Mesenchymal stem cell (in vitro differentiated cells and primary cell): Measurements from ENCODE around the gene PDZD11.
"Not testable (repeated sequence)": the region's sequence is repeated elsewhere in the genome, so short reads cannot be mapped to it uniquely, and the experiment has no call there.

ENCODE experiments used
- DNase-seq: peaks from one replicate; pipeline ENCODE4 v3.0.0-alpha.2; 2013
- H2AFZ ChIP-seq: one replicate; pipeline ENCODE4 v1.6.1; 2013; ENCODE audit warnings: low read depth, mild to moderate bottlenecking, control low read depth, inconsistent platforms, low read length, moderate library complexity
- H2AK5ac ChIP-seq: 2 replicates; pipeline ENCODE4 v1.6.1; 2013; ENCODE audit warnings: low read length, moderate library complexity, mild to moderate bottlenecking, inconsistent platforms; ENCODE audit not compliant: severe bottlenecking
- H2BK120ac ChIP-seq: one replicate; pipeline ENCODE4 v1.6.1; 2013; ENCODE audit warnings: low read depth, mild to moderate bottlenecking, inconsistent platforms, low read length, moderate library complexity
- H2BK12ac ChIP-seq, 2 experiments: one replicate each; pipeline ENCODE4 v1.6.1; 2013; ENCODE audit warnings: inconsistent platforms in 2 of 2, low read length in 2 of 2, mild to moderate bottlenecking in 2 of 2, moderate library complexity in 2 of 2, control low read depth in 1 of 2
- H2BK15ac ChIP-seq: one replicate; pipeline ENCODE4 v1.6.1; 2013; ENCODE audit warnings: mild to moderate bottlenecking, low read depth, inconsistent platforms; ENCODE audit not compliant: poor library complexity, severe bottlenecking
- H2BK5ac ChIP-seq: 2 replicates; pipeline ENCODE4 v1.6.1; 2013; ENCODE audit warnings: low read depth, mild to moderate bottlenecking, low read length, control low read depth, inconsistent platforms; ENCODE audit not compliant: poor library complexity, severe bottlenecking
- H3K14ac ChIP-seq, 2 experiments: one replicate each; pipeline ENCODE4 v1.6.1; 2013; ENCODE audit warnings: inconsistent platforms in 2 of 2, low read length in 2 of 2, control low read depth in 1 of 2, mild to moderate bottlenecking in 1 of 2, moderate library complexity in 1 of 2
- H3K18ac ChIP-seq, 2 experiments: one replicate each; pipeline ENCODE4 v1.6.1; 2013; ENCODE audit warnings: inconsistent platforms in 2 of 2, low read length in 2 of 2, control low read depth in 1 of 2, low read depth in 1 of 2, mild to moderate bottlenecking in 1 of 2
- H3K23ac ChIP-seq, 2 experiments: one replicate each; pipeline ENCODE4 v1.6.1; 2013; ENCODE audit warnings: inconsistent platforms in 2 of 2, low read length in 2 of 2, mild to moderate bottlenecking in 2 of 2, moderate library complexity in 2 of 2, control low read depth in 1 of 2
- H3K27ac ChIP-seq: 2 replicates; pipeline ENCODE4 v1.5.1; 2013; ENCODE audit warnings: mild to moderate bottlenecking, moderate library complexity, low read length, control low read depth, inconsistent platforms; ENCODE audit not compliant: poor library complexity, severe bottlenecking
- H3K27me3 ChIP-seq, 2 experiments: 2 replicates each; pipeline versions ENCODE4 v1.6.1 to v1.7.0; 2013; ENCODE audit warnings: low read length in 2 of 2, mild to moderate bottlenecking in 2 of 2, moderate library complexity in 2 of 2, control low read depth in 1 of 2, inconsistent platforms in 1 of 2; ENCODE audit not compliant: control insufficient read depth in 1 of 2, insufficient read depth in 1 of 2
- H3K36me3 ChIP-seq, 2 experiments: 2 replicates each; pipeline versions ENCODE4 v1.6.1 to v1.7.0; 2013; ENCODE audit warnings: low read length in 2 of 2, control low read depth in 1 of 2, inconsistent platforms in 1 of 2, low read depth in 1 of 2, mild to moderate bottlenecking in 1 of 2; ENCODE audit not compliant: insufficient read depth in 2 of 2, control insufficient read depth in 1 of 2
- H3K4ac ChIP-seq, 2 experiments: one replicate each; pipeline ENCODE4 v1.6.1; 2013; ENCODE audit warnings: inconsistent platforms in 2 of 2, low read length in 2 of 2, mild to moderate bottlenecking in 2 of 2, moderate library complexity in 2 of 2, control low read depth in 1 of 2, low read depth in 1 of 2
- H3K4me1 ChIP-seq: 2 replicates; pipeline ENCODE4 v1.6.1; 2013; ENCODE audit warnings: low read depth, low read length, control low read depth; ENCODE audit not compliant: control insufficient read depth, insufficient read depth
- H3K4me2 ChIP-seq: 2 replicates; pipeline ENCODE4 v1.6.1; 2013; ENCODE audit warnings: low read length, mild to moderate bottlenecking, inconsistent platforms; ENCODE audit not compliant: poor library complexity, severe bottlenecking
- H3K4me3 ChIP-seq, 2 experiments: 2 replicates each; pipeline versions ENCODE4 v1.5.1 to v1.7.0; 2013; ENCODE audit warnings: low read length in 2 of 2, mild to moderate bottlenecking in 2 of 2, control low read depth in 1 of 2, low read depth in 1 of 2; ENCODE audit not compliant: insufficient read depth in 1 of 2
- H3K79me1 ChIP-seq: replicated peaks from 2 replicates; pipeline ENCODE4 v1.6.1; 2013; ENCODE audit warnings: mild to moderate bottlenecking, control low read depth, low read length, inconsistent platforms; ENCODE audit not compliant: poor library complexity, severe bottlenecking
- H3K9ac ChIP-seq: 2 replicates; pipeline ENCODE4 v1.7.0; 2013; ENCODE audit warnings: mild to moderate bottlenecking, low read length, moderate library complexity
- H3K9me3 ChIP-seq: 2 replicates; pipeline ENCODE4 v1.7.0; 2013; ENCODE audit warnings: mild to moderate bottlenecking, low read length; ENCODE audit not compliant: control insufficient read depth
- H4K8ac ChIP-seq: one replicate; pipeline ENCODE4 v1.6.1; 2013; ENCODE audit warnings: inconsistent platforms, mild to moderate bottlenecking, low read length, moderate library complexity
- H4K91ac ChIP-seq: one replicate; pipeline ENCODE4 v1.6.1; 2013; ENCODE audit warnings: mild to moderate bottlenecking, low read length, inconsistent platforms
- WGBS: methylation state at CpG from one replicate; pipeline ENCODE4 v1.1.7; 2013; ENCODE audit warnings: mixed read lengths; 5-methylcytosine and 5-hydroxymethylcytosine counted together

PDZD11 gene

GRCh38 chrX:70331161-70331560 is 41.4 kb upstream of the PDZD11 start:
- H2BK5ac ChIP-seq, result no peak overlapping the region
- no peak overlapping the region for H2BK120ac ChIP-seq
- no peak overlapping the region for H3K27ac ChIP-seq
- no peak overlapping the region for H3K18ac ChIP-seq
- no peaks in the 10 kb centered on the region for H3K79me1 ChIP-seq
- H3K4me1 ChIP-seq, result no peaks in the 10 kb centered on the region
- no peak overlapping the region for H3K23ac ChIP-seq
- H2BK12ac ChIP-seq, result no peak overlapping the region
- H2AK5ac ChIP-seq, result no peak overlapping the region
- H2AFZ ChIP-seq, result no peak overlapping the region
- no peak overlapping the region for H3K4me3 ChIP-seq
- peaks cover 0 to 11% of the 10 kb centered on the region in 2 experiments for H3K27me3 ChIP-seq
- H3K36me3 ChIP-seq, result no peaks in the 10 kb centered on the region
- no peak overlapping the region for H4K8ac ChIP-seq
- no peak for DNase-seq
- H4K91ac ChIP-seq, result no peak overlapping the region
- no peaks in the 10 kb centered on the region for H3K9me3 ChIP-seq
- no peak overlapping the region for H3K4me2 ChIP-seq
- H3K4ac ChIP-seq, result no peak overlapping the region
- no peak overlapping the region for H2BK15ac ChIP-seq
- H3K9ac ChIP-seq, result no peak overlapping the region
- H3K14ac ChIP-seq, result no peak overlapping the region
- WGBS, result no CpG with 5 or more reads among the region's 1 CpG

- Histone ChIP-seq H2BK15ac (no peak overlapping the region), H2AFZ (no peak overlapping the region), H2BK5ac (no peak overlapping the region), H3K27me3 (peaks cover 0 to 5% of the 10 kb centered on the region in 2 experiments), H3K23ac (no peak overlapping the region), H3K18ac (no peak overlapping the region), H3K79me1 (peaks cover 8% of the 10 kb centered on the region), H3K14ac (no peak overlapping the region), H3K4me3 (no peak overlapping the region), H3K9ac (no peak overlapping the region), H3K4me1 (no peaks in the 10 kb centered on the region), H4K91ac (no peak overlapping the region), H3K9me3 (no peaks in the 10 kb centered on the region), H3K4me2 (no peak overlapping the region), H3K36me3 (no peaks in the 10 kb centered on the region), H2BK12ac (no peak overlapping the region), H2AK5ac (no peak overlapping the region), H4K8ac (no peak overlapping the region), H3K27ac (no peak overlapping the region), H2BK120ac (no peak overlapping the region), H3K4ac (no peak overlapping the region)
- DNase-seq, result peak; percentile 11
- WGBS, result 38% methylated on average over 1 of the region's 2 CpGs
Observed at GRCh38 chrX:70324326-70324725, 34.6 kb upstream of the PDZD11 start.

- not testable (repeated sequence) for H3K14ac ChIP-seq, H3K27ac ChIP-seq, H3K4ac ChIP-seq, DNase-seq, H4K8ac ChIP-seq, H3K36me3 ChIP-seq, H4K91ac ChIP-seq, H3K4me2 ChIP-seq, H2BK120ac ChIP-seq, H3K4me1 ChIP-seq, H3K27me3 ChIP-seq, H2AK5ac ChIP-seq, H2BK5ac ChIP-seq, H3K18ac ChIP-seq, H2BK12ac ChIP-seq, H3K23ac ChIP-seq, H3K9ac ChIP-seq, H2AFZ ChIP-seq, H3K4me3 ChIP-seq, H2BK15ac ChIP-seq, H3K79me1 ChIP-seq, H3K9me3 ChIP-seq
- WGBS, result 100% methylated on average over 2 of the region's 6 CpGs
Observed at GRCh38 chrX:70323628-70324027, 33.9 kb upstream of the PDZD11 start.

GRCh38 chrX:70322784-70323183 is 33.1 kb upstream of the PDZD11 start:
- H3K27ac ChIP-seq, result no peak overlapping the region
- H3K4me1 ChIP-seq, result no peaks in the 10 kb centered on the region
- H3K9ac ChIP-seq, result no peak overlapping the region
- no peak overlapping the region for H3K18ac ChIP-seq
- H2BK12ac ChIP-seq, result no peak overlapping the region
- H3K36me3 ChIP-seq, result no peaks in the 10 kb centered on the region
- H2BK15ac ChIP-seq, result no peak overlapping the region
- H3K4me2 ChIP-seq, result no peak overlapping the region
- H2BK120ac ChIP-seq, result no peak overlapping the region
- H3K27me3 ChIP-seq, result peaks cover 0 to 5% of the 10 kb centered on the region in 2 experiments
- no peak overlapping the region for H3K4me3 ChIP-seq
- H3K9me3 ChIP-seq, result no peaks in the 10 kb centered on the region
- H4K8ac ChIP-seq, result no peak overlapping the region
- H3K79me1 ChIP-seq, result peaks cover 8% of the 10 kb centered on the region
- WGBS, result 95% methylated on average over 4 of the region's 4 CpGs
- no peak overlapping the region for H2AFZ ChIP-seq
- no peak overlapping the region for H3K14ac ChIP-seq
- DNase-seq, result no peak
- no peak overlapping the region for H2BK5ac ChIP-seq
- no peak overlapping the region for H3K4ac ChIP-seq
- no peak overlapping the region for H4K91ac ChIP-seq
- H3K23ac ChIP-seq, result no peak overlapping the region
- no peak overlapping the region for H2AK5ac ChIP-seq
